K562 (cell line): ENCODE data around the gene ADTRP. TPM values are rescaled to one million over a fixed set of nuclear protein-coding genes. Genes with fewer than 3 reads are reported as not detected.

Experiments
- ATAC-seq: fragments of 200-7000 bp; cut with Tn5 transposase; 3 replicates; pipeline ENCODE4 v1.9.1; 2020; ENCODE audit warnings: moderate library complexity
- BruUV-seq: library from RNA; stranded (reverse); fragments of 400-500 nt; replicated peaks from 2 replicates; lab custom pipeline; 2021; lab: Mats Ljungman, UMichigan
- CTCF ChIA-PET: fragments of 300-600 bp; formaldehyde crosslinking; extraction: SDS; loops from one replicate; lab custom pipeline; 2021; ENCODE audit warnings: low intra/inter-chr PET ratio; lab: Yijun Ruan, JAX
- POLR2A ChIA-PET: fragments of 300-600, 350-650 bp; sonication (Branson Sonifier 250); formaldehyde crosslinking; extraction: SDS; loops from one replicate; lab custom pipeline; 2021; ENCODE audit warnings: antibody characterized with exemption, inconsistent platforms; lab: Yijun Ruan, JAX
- DNase-seq, 4 experiments: peaks; one replicate each; pipeline versions ENCODE4 v3.0.0 to v3.0.0-alpha.2; 2011 to 2018; ENCODE audit warnings: low spot score in 3 of 4, mixed read lengths in 3 of 4; ENCODE audit errors: extremely low read depth in 1 of 4
- FAIRE-seq: peaks from 2 replicates; lab custom pipeline; 2011; peaks lifted over from hg19 to GRCh38; lab: Jason Lieb, UNC
- H2AFZ ChIP-seq: 2 replicates; pipeline ENCODE4 v1.6.0; 2011; ENCODE audit warnings: low read depth, low read length, control low read depth, inconsistent platforms
- H3K27ac ChIP-seq: fragments of 200-600 bp; 3 replicates; pipeline ENCODE4 v1.8.0; 2011; ENCODE audit warnings: low read depth, mild to moderate bottlenecking, control low read depth, inconsistent platforms, low read length, moderate library complexity, mixed read lengths; ENCODE audit errors: extremely low read depth
- H3K27me3 ChIP-seq, 2 experiments: fragments of 300-600 bp in 1 of 2; 2 replicates in 1 of 2; 3 replicates in 1 of 2; pipeline versions ENCODE4 v1.6.0 to v1.8.0; 2011; ENCODE audit warnings: inconsistent platforms in 2 of 2, low read length in 2 of 2, mild to moderate bottlenecking in 1 of 2, mixed read lengths in 1 of 2, moderate library complexity in 1 of 2; ENCODE audit not compliant: control insufficient read depth in 2 of 2, insufficient read depth in 2 of 2
- H3K36me3 ChIP-seq: fragments of 300-600 bp; 3 replicates; pipeline ENCODE4 v1.8.0; 2011; ENCODE audit warnings: mild to moderate bottlenecking, low read length, inconsistent platforms; ENCODE audit not compliant: control insufficient read depth, insufficient read depth
- H3K4me1 ChIP-seq, 2 experiments: fragments of 200-600 bp in 1 of 2; replicated peaks in 1 of 2; 2 replicates in 1 of 2; 3 replicates in 1 of 2; pipeline versions ENCODE4 v1.5.1 to v1.8.0; 2011; ENCODE audit warnings: inconsistent platforms in 2 of 2, low read length in 2 of 2, mild to moderate bottlenecking in 1 of 2, mixed read lengths in 1 of 2, moderate library complexity in 1 of 2; ENCODE audit not compliant: control insufficient read depth in 2 of 2, insufficient read depth in 2 of 2
- H3K4me2 ChIP-seq: 2 replicates; pipeline ENCODE4 v1.6.1; 2011; ENCODE audit warnings: low read length, control low read depth, inconsistent platforms, mixed read lengths; ENCODE audit not compliant: insufficient read depth
- H3K4me3 ChIP-seq: fragments of 200-600 bp; sonication (generic), shearing (Covaris generic); 2 replicates; pipeline ENCODE4 v1.5.1; 2016; ENCODE audit warnings: control low read depth, inconsistent platforms
- H3K79me2 ChIP-seq: fragments of 200-600 bp; 3 replicates; pipeline ENCODE4 v1.8.0; 2011; ENCODE audit warnings: low read length, inconsistent platforms; ENCODE audit not compliant: control insufficient read depth, insufficient read depth
- H3K9ac ChIP-seq, 2 experiments: 2 replicates each; pipeline versions ENCODE4 v1.6.0 to v1.6.1; 2011; ENCODE audit warnings: low read depth in 2 of 2, low read length in 2 of 2, control low read depth in 1 of 2, inconsistent platforms in 1 of 2, mild to moderate bottlenecking in 1 of 2, mixed read lengths in 1 of 2; ENCODE audit not compliant: insufficient read depth in 1 of 2
- H3K9me1 ChIP-seq: one replicate; pipeline ENCODE4 v1.6.0; 2011; ENCODE audit warnings: inconsistent platforms, mild to moderate bottlenecking, low read length, moderate library complexity; ENCODE audit not compliant: control insufficient read depth, insufficient read depth
- H3K9me3 ChIP-seq: replicated peaks from 2 replicates; pipeline ENCODE4 v1.5.1; 2011; ENCODE audit warnings: low read depth, low read length, inconsistent platforms; ENCODE audit not compliant: control insufficient read depth, insufficient read depth
- H4K20me1 ChIP-seq: replicated peaks from 2 replicates; pipeline ENCODE4 v1.6.1; 2011; ENCODE audit warnings: low read length, inconsistent platforms, mixed read lengths; ENCODE audit not compliant: control insufficient read depth, insufficient read depth
- ARID1B ChIP-seq: fragments of 450-650 bp; IDR thresholded peaks from 2 replicates; pipeline ENCODE4 v1.6.1; 2016; ENCODE audit warnings: antibody characterized with exemption, mild to moderate bottlenecking, inconsistent platforms
- CBFA2T3 ChIP-seq: fragments of 450-650 bp; IDR thresholded peaks from 2 replicates; pipeline ENCODE4 v1.6.1; 2017
- CC2D1A ChIP-seq: fragments of 450-650 bp; IDR thresholded peaks from 2 replicates; pipeline ENCODE4 v1.6.1; 2017; ENCODE audit warnings: mild to moderate bottlenecking
- EHMT2 ChIP-seq: fragments of 450-650 bp; IDR thresholded peaks from 2 replicates; pipeline ENCODE4 v1.6.1; 2018; ENCODE audit warnings: antibody characterized with exemption
- HES1 ChIP-seq: fragments of 450-650 bp; IDR thresholded peaks from 2 replicates; pipeline ENCODE4 v1.6.1; 2016; ENCODE audit warnings: low read depth, mild to moderate bottlenecking, moderate library complexity
- LARP7 ChIP-seq: fragments of 450-650 bp; IDR thresholded peaks from 2 replicates; pipeline ENCODE4 v1.6.1; 2016
- SPI1 ChIP-seq: IDR thresholded peaks from 2 replicates; pipeline ENCODE4 v1.6.1; 2011; ENCODE audit warnings: low read depth, low read length, control low read depth, borderline replicate concordance
- TAL1 ChIP-seq: fragments of 450-650 bp; IDR thresholded peaks from 2 replicates; pipeline ENCODE4 v1.6.1; 2016; ENCODE audit warnings: mild to moderate bottlenecking
- TBP ChIP-seq: optimal IDR thresholded peaks from 2 replicates; pipeline ENCODE3; 2011; ENCODE audit warnings: low read depth, low read length, improper control_type of control experiment
- TRIM24 ChIP-seq, 2 experiments: fragments of 450-650 bp; IDR thresholded peaks; 2 replicates each; pipeline ENCODE4 v1.6.1; 2016
- USF1 ChIP-seq: sonication (generic); formaldehyde crosslinking; IDR thresholded peaks from 2 replicates; pipeline ENCODE4 v1.9.0; 2022; ENCODE audit warnings: mild to moderate bottlenecking, missing genetic modification reagents
- ZBTB11 ChIP-seq, 3 experiments: fragments of 200-800 bp in 1 of 3; fragments of 250-450 bp in 1 of 3; fragments of 450-650 bp in 1 of 3; sonication (Bioruptor Pico) in 1 of 3; sonication (Bioruptor generic) in 1 of 3; formaldehyde crosslinking in 1 of 3; IDR thresholded peaks; 2 replicates each; pipeline versions ENCODE4 v1.6.1 to v1.8.0; 2016 to 2022; ENCODE audit warnings: mild to moderate bottlenecking in 2 of 3, missing genetic modification characterization in 2 of 3, missing compliant biosample characterization in 1 of 3, moderate library complexity in 1 of 3
- ZNF561 ChIP-seq: fragments of 450-650 bp; formaldehyde crosslinking; conservative IDR thresholded peaks from 2 replicates; pipeline ENCODE4 v1.4.0; 2020; ENCODE audit warnings: mild to moderate bottlenecking, moderate library complexity
- WGBS: fragments of 100-300 bp; shearing (Covaris generic); methylation state at CpG from one replicate; pipeline ENCODE4 v1.1.6; 2016; ENCODE audit warnings: low coverage, mixed read lengths; ENCODE audit not compliant: insufficient coverage; ENCODE audit errors: missing lambda C conversion rate; 5-methylcytosine and 5-hydroxymethylcytosine counted together
- in situ Hi-C: fragments of 300-500 bp; cut with MboI; formaldehyde crosslinking; loops from 4 replicates; pipeline ENCODE4 v1.15.0; 2018; ENCODE audit warnings: inconsistent platforms, mixed read lengths
- intact Hi-C: fragments of 100-400 bp; cut with micrococcal nuclease; formaldehyde crosslinking; loops from 2 replicates; pipeline ENCODE4 v1.14.2; 2022
- polyA plus RNA-seq, 8 experiments: library from polyadenylated mRNA; depleted of rRNA in 4 of 8; stranded (reverse) in 5 of 8; unstranded in 3 of 8; fragments of >200 nt; fragmentation: Nextera tagmentation in 2 of 8; fragmentation: Illumina TruSeq in 1 of 8; extraction: Ambion mirVana in 2 of 8; extraction: Trizol in 1 of 8; gene quantifications; 2 replicates each; pipeline versions ENCODE4 v1.2.1 to v1.2.3, GENCODE V29; 2011 to 2014; ENCODE audit warnings: inconsistent platforms in 1 of 8, missing spikeins in 1 of 8
- total RNA-seq, 7 experiments: library from RNA; depleted of rRNA in 6 of 7; stranded (reverse); fragments of >200 nt in 6 of 7; fragmentation: Illumina TruSeq in 2 of 7; extraction: Trizol in 2 of 7; gene quantifications; 2 replicates each; pipeline versions ENCODE4 v1.2.1 to v1.2.3, GENCODE V29; 2011 to 2021; ENCODE audit warnings: low replicate concordance in 1 of 7
- TF ChIP-seq, protein P1 (sequence below): sonication (generic); formaldehyde crosslinking; IDR thresholded peaks from 2 replicates; pipeline ENCODE4 v1.8.0; 2022; ENCODE audit warnings: mild to moderate bottlenecking, low read depth, missing genetic modification reagents

Gene ADTRP
- total and polyA plus RNA-seq, 9 of the 15 experiments (the other 6 are each of a cell fraction or from before 2014, with no cell fraction given): 7.4 to 24.0 (median 13.6) TPM

- TF ChIP-seq, protein P1, sequence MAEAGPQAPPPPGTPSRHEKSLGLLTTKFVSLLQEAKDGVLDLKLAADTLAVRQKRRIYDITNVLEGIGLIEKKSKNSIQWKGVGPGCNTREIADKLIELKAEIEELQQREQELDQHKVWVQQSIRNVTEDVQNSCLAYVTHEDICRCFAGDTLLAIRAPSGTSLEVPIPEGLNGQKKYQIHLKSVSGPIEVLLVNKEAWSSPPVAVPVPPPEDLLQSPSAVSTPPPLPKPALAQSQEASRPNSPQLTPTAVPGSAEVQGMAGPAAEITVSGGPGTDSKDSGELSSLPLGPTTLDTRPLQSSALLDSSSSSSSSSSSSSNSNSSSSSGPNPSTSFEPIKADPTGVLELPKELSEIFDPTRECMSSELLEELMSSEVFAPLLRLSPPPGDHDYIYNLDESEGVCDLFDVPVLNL (CRISPR knock-in tag): no peak
- TF ChIP-seq LARP7 (no peak), ZNF561 (CRISPR knock-in tag) (no peak), ARID1B (no peak)
Observed at GRCh38 chr6:11699576-11699975, 79.0 kb downstream of the ADTRP start (continued).

GRCh38 chr6:11692451-11693376 lies 85.9 kb downstream of the ADTRP start:
- H3K27me3 ChIP-seq: no peaks in the 10 kb centered on the region
- 35% methylated on average over 4 of the region's 4 CpGs for WGBS
- BruUV-seq: no TSS peak
- intact Hi-C loops: no loop called here
- ChIA-PET CTCF (no interaction called here), POLR2A (interaction anchor here (1.1 kb wide), 1 partner anchor 19 kb away, joined by 3 read pairs; no protein-coding TSS in a partner anchor)
- no peaks in the 10 kb centered on the region for H3K9me1 ChIP-seq
- no peaks in the 10 kb centered on the region; a peak in 1 of 5 replicates for H3K4me1 ChIP-seq
- ATAC-seq (no peak), DNase-seq (no peak), FAIRE-seq (no peak)
- no peak overlapping the region for H3K4me3 ChIP-seq
- no peaks in the 10 kb centered on the region for H3K79me2 ChIP-seq
- in situ Hi-C loops: no loop called here
- no peak overlapping the region for H3K9ac ChIP-seq
- H3K36me3 ChIP-seq: no peaks in the 10 kb centered on the region
- H3K4me2 ChIP-seq: no peak overlapping the region
- no peaks in the 10 kb centered on the region for H4K20me1 ChIP-seq
- no peak overlapping the region; the same call in 1 of the 2 replicates for H2AFZ ChIP-seq
- H3K9me3 ChIP-seq: peaks cover 2% of the 10 kb centered on the region; the same call in 1 of the 2 replicates
- peak; percentile 80; the same call in 1 of the 2 replicates for TF ChIP-seq SPI1
- peak; percentile 7; the same call in 1 of the 2 replicates for TF ChIP-seq USF1 (CRISPR knock-in tag)
- TF ChIP-seq EHMT2: 0 out of 2 replicates have a peak, but pooled peaks have one; percentile 32
- TF ChIP-seq TBP: no peak
- TF ChIP-seq HES1: no peak
- TF ChIP-seq TRIM24 (IDR thresholded peaks at IDR 0.05): peak; percentile 18 to 47; a peak in 2 of 4 replicates
- TF ChIP-seq ZBTB11 (CRISPR knock-in tag; IDR thresholded peaks at IDR 0.05): peak in 1 of 3 experiments; percentile 72; a peak in 2 of 6 replicates
- TF ChIP-seq TAL1: no peak
- peak; percentile 70; the same call in 1 of the 2 replicates for TF ChIP-seq CC2D1A
- TF ChIP-seq CBFA2T3: 0 out of 2 replicates have a peak, but pooled peaks have one; percentile 24
- H3K27ac ChIP-seq: no peak overlapping the region
